ENCODE results near the gene ABHD1. TPM values are rescaled to one million over a fixed set of nuclear protein-coding genes. Genes with fewer than 3 reads are reported as not detected.
"Not testable (repeated sequence)": the region's sequence is repeated elsewhere in the genome, so short reads cannot be mapped to it uniquely, and the experiment has no call there.

The ABHD1 gene
- total RNA-seq, 4 donors from 2014 or later: 0.50 to 1.1 (median 0.65) TPM; not detected in 1

GRCh38 chr2:27100036-27100435 lies 23.6 kb upstream of the ABHD1 start:
- DNase-seq (ENCODE audit: low spot score) (no peak), ATAC-seq (ENCODE audit: low FRiP score) (no peak)
- TF ChIP-seq CTCF (IDR thresholded peaks at IDR 0.05): no peak

- DNase-seq (ENCODE audit: low spot score): no peak
- ATAC-seq (ENCODE audit: low FRiP score): no peak
- TF ChIP-seq CTCF (IDR thresholded peaks at IDR 0.05): no peak
Observed at GRCh38 chr2:27102329-27102728, 21.3 kb upstream of the ABHD1 start.

GRCh38 chr2:27105981-27106380 lies 17.6 kb upstream of the ABHD1 start:
- no peak for DNase-seq (ENCODE audit: low spot score)
- no peak for TF ChIP-seq CTCF (IDR thresholded peaks at IDR 0.05)
- no peak for ATAC-seq (ENCODE audit: low FRiP score)

GRCh38 chr2:27108221-27108620 lies 15.4 kb upstream of the ABHD1 start:
- no peak for TF ChIP-seq CTCF (IDR thresholded peaks at IDR 0.05)
- no peak for ATAC-seq (ENCODE audit: low FRiP score)
- no peak for DNase-seq (ENCODE audit: low spot score)

- no peak for DNase-seq (ENCODE audit: low spot score)
- TF ChIP-seq CTCF (IDR thresholded peaks at IDR 0.05): no peak
- ATAC-seq (ENCODE audit: low FRiP score): no peak
Observed at GRCh38 chr2:27109083-27109482, 14.5 kb upstream of the ABHD1 start.

- not testable (repeated sequence) for ATAC-seq (ENCODE audit: low FRiP score); DNase-seq (ENCODE audit: low spot score)
Observed at GRCh38 chr2:27110603-27111352, 12.8 kb upstream of the ABHD1 start.

- DNase-seq (ENCODE audit: low spot score); ATAC-seq (ENCODE audit: low FRiP score): not testable (repeated sequence)
Observed at GRCh38 chr2:27111392-27112078, 12.1 kb upstream of the ABHD1 start.

- DNase-seq (ENCODE audit: low spot score) (no peak), ATAC-seq (ENCODE audit: low FRiP score) (no peak)
- TF ChIP-seq CTCF (IDR thresholded peaks at IDR 0.05): no peak
Observed at GRCh38 chr2:27115519-27115918, 8.1 kb upstream of the ABHD1 start.

Measured in omental fat pad (tissue), 4 donors.